GM21723 (cell line): ENCODE results near the gene CD1D.

ENCODE experiments used
- ATAC-seq: cut with Tn5 transposase; IDR thresholded peaks from one replicate; pipeline ENCODE4 v1.9.1; 2021; ENCODE audit warnings: mild to moderate bottlenecking, moderate library complexity; ENCODE audit not compliant: unreplicated experiment

CD1D gene

DNA sequence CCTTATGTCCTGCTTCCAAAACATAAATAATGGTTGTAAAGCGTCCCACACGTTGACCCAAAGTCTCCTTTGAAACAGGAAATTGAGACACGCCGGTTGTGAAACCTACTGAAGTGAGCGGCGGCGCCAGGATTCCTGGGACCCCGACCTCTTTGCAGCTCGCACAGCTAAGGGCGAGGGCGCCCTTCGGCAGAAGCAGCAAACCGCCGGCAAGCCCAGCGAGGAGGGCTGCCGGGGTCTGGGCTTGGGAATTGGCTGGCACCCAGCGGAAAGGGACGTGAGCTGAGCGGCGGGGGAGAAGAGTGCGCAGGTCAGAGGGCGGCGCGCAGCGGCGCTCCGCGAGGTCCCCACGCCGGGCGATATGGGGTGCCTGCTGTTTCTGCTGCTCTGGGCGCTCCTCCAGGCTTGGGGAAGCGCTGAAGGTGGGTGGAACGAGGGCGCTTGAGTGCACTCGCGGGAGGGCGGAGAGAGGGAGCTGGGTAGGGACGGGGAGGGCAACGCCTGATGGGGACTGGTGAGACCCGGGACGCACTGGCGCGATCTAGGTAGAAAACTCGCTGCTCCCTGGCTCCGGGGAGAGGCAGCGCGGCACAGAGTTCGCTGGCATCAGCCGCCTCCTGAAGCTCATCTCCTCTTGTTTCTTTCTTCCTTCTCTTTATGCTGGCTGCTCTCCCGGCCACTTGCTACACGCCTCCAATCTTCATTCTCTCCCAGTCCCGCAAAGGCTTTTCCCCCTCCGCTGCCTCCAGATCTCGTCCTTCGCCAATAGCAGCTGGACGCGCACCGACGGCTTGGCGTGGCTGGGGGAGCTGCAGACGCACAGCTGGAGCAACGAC is at the start of gene CD1D:
TSS of gene CD1D (plus strand) at position 155 of the 836 bp plus-strand sequence. CDS start at position 362, 207 bp downstream.
- ATAC-seq, result no peak

DNA sequence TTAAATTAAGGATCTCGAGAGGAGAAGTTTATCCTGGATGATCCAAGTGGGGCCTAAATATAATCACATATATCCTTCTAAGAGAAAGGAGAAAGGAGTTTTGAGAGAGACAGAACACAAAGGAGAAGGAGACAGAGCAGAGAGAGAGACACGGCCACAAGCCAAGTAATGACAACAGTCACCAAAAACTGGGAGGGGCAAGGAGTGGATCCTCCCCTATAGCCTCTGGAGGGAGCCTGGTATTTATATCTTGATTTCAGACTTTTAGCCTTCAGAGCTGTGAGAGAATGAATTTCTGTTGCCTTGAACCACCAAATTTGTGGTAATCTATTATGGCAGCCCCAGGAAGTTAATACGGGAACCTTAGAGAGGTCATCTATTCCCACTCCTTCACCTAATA is 49.5 kb upstream of the CD1D start:
- ATAC-seq, result no peak

DNA sequence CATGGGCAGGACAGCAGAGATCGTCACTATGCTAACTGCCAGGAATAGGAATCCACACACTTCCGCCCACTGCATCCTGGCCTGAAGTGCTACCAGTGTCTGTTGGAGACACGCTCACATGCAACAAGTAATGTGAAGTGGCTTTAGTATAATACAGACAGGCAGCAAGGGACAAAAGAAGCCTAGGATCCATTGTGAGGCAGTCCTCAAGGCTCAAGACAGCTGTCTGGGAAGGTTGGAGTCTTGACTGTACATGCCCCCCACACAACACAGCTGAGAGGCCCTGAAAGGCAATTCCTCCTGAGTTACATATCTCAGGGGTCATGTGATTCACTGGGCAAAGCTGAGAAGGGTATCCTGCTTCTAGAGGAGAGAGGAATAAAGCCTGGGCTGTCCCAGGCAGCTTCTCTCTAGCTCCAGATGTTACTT is 39.9 kb upstream of the CD1D start:
- no peak for ATAC-seq

DNA sequence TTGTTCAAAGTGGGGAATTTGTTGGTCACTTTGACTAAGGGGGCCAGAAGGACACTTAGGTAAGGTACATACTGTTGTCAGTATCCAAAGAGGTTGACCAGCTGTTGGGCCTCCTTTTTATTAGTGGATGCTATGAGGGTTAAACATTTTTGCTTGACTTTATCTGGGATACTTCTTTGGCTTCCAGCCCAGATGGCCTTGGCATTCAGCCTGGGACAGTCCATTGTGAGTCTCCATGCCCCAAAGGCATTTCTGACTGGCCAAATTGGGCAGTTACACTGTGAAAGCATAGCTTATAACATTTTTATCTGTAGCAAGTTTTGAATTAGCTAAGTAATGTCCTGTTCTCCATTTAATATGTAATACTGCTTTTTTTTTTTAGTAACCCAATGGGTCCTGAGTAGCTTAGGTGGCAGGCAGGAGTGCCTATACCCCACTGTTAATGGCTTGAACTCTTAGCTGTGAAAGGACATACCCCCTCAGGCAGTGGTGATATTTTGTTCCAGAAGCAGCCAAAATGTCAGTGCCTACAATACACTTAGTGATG is 35.4 kb upstream of the CD1D start:
- ATAC-seq, result no peak

DNA sequence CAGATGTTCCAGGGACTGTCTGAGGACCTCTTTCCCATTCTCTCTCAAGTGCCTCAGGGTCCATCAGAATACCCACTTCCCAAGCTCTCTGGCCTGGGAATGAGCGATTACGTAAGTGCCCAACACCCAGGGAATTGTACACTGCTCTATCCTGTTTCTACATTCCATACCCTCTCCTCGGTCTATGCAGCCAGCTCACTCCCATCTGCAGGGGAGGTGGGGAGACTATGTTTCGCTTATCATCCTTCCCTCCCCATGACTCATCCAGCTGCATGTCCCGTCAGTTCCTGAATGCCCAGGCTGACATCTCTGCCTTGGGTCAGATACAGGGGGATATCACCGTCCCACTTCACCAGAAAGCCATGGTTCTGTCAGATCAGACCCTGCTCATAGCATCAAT is 34.5 kb upstream of the CD1D start:
- ATAC-seq, result no peak

DNA sequence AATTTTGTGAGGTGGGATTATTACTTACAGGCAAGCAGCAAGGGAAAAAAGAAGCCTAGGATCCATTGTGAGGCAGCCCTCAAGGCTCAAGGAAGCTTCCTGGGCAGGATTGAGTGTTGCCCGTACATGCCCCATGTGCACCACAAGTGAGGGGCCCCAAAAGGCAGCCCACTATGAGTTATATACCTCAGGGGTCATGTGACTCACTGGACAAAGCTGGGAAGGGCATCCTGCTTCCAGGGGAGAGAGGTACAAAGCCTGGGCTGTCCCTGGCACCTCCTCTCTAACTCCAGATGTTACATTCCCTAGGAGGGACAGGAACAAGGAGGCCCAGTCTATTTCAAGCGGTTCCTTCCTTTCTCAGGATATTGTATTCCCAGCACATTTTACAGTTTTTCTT is 34.0 kb upstream of the CD1D start:
- no peak for ATAC-seq

DNA sequence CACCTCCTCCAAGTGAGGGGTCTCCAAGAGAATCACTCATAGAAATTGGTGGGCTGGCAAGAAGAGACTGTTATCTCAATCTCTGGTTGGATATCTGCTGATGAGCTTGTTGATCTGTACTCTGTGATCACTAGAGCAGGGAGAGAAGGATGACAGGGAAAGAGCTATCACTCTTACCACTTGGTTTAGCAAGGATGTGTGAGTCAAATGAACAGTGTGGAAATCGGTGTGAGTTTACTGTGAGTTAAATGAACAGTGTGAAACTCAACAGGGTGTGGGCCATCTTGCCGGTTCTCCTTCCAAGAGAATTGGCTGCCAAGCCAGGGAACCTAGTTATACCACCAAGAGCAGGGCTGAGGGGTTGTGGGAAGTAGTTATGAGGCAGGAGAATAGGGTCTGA is 33.3 kb upstream of the CD1D start:
- ATAC-seq, result no peak

DNA sequence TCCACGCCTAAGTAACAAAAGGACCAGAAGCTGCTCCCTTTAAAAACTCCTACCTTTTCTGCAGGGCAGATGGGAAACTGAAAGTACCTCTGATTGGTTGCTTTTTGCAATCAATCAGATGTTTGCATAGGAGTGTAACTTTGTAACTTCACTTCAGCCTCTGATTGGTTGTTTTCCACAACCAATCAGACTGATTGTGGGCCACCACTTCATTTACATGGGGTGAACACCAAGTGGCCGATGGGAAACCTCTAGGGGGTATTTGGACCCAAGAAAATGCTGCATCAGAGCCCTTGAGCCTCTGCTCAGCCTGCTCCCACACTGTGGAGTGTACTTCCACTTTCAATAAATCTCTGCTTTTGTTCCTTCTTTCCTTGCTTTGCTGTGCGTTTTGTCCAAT is 32.8 kb upstream of the CD1D start:
- ATAC-seq, result no peak

DNA sequence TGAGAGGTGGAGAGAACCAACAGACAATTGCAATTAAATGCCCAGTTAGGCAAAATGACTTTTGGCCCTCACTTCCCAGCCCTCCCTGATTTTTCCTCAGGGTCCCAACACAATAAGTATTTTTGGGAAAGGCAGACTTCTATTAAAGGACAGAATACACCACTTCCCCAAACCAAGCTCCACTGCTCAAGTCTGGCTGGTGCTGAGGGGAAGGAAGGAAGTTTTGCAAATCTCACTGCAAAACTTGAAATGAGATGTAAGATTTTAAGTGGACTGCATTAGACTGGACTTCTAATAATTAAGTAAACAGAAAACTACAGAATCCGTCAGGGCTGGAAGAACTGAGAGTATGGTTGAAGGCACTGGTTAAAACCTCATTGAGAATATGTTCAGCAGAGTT is 32.2 kb upstream of the CD1D start:
- no peak for ATAC-seq

DNA sequence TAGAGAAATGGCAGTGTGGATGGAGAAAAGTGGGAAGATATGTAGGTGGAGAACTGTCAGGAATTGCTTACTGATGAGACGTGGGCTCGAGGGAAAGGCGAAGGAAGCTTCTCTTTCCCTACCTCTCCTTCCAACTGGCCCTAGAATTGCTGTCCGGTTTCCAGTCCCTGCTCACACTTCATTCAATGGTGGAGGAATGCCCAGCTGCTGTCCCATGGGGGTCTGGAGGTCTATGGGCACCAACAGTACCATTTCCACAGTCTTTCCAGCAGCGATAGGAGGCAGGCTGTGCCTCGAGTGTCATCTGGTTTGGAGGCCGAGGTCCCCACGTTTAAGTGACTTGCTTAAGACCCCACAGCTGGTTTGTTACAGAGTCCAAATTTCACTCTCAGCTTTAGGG is 31.5 kb upstream of the CD1D start:
- no peak for ATAC-seq

DNA sequence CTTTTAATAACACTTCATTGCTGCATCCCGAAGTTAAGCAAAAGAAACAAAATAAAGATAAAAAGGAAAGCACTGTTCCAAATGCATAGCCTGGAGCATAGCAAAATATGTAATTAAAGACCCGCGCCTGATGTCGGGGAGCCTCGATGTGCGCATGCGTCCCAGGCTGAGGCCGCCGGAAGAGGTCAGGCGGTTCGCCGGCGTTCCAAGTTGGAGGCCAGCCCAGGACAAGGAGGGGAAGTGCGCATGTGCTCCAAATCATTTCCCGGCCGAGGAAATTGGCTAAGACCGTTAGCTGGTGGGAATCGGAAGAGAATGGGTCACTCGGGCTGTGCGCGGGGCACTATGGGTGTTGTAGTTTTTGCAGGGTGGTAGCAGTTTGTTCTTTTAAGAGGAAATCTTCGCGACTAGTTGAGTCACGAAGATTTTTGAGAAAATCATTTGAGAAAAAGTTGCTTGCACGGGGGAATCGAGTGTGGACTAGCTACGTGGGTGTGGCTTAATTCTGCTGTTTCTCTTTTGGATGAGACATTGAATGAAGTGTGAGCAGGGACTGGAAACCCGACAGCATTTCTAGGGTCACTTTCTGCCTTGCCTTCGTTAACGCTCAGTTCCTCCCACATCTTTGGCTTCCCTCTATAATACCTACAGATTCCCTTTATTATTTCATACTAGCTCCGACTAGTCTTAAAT is 31.0 kb upstream of the CD1D start:
- ATAC-seq, result no peak

DNA sequence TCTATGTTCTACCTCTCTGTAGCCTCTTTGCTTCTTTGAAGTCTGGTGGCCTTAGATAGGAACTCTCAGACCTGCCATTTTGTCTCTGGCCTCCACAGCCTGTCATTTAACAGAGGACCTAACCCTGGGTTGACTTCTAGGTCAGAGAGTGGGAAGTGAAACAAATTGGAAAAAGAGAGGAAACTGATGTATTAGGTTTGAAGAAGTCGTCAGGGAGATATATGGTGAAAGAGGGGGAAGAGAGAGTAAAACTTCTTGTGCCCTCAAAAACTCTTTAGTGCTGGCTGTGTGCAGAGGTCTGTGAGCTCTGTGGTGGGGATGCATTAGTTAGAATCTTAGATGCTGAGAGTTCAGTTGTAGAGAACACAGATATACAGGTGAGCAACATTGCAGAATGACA is 30.2 kb upstream of the CD1D start:
- no peak for ATAC-seq

DNA sequence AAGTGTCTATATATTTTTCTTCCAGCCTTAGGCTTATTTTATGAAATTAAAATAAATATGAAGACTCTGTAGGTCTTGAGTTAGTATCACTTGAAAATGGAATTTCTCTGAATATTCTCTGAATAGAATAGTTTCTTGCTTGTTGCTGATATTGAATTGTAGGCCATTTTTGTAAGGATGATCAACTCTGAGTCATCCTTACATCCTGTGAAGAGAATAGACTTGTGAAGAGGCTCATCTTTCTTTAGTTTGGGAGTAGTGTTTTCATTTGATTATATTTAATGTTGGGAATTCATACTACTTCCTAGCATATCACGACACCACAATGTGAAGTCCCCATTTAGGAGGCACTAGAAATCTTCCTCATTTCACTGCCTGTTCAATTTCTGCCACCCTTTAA is 27.5 kb upstream of the CD1D start:
- ATAC-seq, result no peak

DNA sequence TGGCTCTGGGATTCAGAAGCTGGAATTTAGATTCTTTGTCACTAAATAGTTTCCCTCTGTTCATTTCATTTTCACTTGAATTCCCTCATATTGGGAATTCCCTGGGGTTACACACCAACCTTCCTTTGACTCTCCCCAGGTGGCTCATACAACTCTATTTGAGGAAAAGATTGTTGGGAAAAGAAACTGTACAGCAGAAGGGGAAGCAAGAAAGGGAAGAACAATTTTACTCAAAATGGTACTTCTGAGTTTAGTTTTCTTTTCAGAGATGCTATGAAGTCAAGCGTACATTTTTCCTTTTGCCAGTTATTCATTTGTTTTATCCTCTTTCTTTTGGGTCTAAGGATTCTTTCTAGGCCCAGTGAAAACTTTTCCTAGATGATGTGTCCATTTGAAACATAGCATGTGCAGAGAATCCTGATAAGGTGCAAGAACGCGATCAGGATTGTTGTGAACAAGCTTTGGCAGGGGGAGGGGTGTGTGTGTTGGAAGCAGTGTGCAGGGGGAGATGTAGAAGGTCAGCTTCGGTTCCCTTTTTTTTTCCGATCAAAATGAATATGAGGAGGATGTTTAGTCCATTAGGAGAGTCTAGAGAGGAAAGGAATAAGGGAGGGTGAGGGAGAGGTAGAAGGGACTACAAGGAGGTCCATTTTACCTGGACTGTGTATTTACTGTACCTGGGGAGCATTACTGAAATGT is 26.8 kb upstream of the CD1D start:
- no peak for ATAC-seq

DNA sequence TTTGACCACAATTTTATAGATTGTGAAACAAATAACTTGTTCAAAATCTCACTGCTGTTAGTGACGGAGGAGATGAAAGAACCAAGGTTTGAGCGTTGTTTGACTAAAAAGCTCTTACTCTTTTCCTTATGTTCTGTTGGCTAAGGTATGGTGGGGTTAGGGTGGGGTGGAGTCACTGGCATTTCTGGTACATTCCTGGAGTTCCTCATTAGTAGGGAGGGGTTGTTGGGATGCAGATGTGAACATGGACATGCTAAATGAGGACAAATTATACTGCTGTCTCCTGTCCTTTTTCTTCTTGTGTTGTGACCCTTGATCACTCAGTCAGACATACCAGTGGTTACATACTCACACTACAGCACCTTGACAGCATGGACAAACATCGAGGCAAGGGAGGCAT is 26.2 kb upstream of the CD1D start:
- no peak for ATAC-seq

DNA sequence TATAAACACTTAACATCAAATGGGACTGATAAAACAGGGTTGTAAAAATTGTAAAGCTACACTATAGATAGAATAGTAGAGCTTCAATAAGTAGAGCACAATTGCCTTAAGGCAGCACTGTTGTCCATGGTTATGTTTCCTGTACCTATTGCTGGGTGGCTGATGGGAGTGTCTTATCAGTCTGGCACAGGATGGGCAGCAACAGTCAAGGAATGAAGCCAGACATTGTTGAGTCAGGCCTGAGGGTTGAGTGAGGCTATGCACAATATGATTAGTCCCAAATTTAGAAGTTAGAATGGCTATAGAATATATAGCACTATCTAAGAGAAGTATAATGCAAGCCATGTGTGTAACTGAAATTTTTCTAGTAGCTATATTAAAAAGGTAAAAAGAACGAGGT is 25.0 kb upstream of the CD1D start:
- no peak for ATAC-seq

DNA sequence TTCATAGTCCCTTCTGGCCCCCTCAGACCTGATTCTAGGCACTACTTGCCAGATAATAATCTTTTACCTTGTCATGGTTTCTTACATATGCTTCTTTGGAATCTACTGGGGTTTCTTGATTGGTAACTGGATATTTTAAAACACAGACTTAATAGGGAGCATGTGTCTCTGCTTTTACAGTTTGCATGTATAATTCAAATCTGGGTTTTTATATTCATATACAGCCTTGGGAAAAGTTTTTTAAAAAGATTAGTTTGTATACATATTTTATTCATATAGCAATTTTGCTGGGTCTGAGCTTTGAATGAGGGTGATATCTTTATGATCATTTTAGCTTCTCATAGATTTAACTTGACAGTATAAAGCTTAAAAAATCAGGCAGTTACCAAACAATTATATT is 21.1 kb upstream of the CD1D start:
- ATAC-seq, result no peak

DNA sequence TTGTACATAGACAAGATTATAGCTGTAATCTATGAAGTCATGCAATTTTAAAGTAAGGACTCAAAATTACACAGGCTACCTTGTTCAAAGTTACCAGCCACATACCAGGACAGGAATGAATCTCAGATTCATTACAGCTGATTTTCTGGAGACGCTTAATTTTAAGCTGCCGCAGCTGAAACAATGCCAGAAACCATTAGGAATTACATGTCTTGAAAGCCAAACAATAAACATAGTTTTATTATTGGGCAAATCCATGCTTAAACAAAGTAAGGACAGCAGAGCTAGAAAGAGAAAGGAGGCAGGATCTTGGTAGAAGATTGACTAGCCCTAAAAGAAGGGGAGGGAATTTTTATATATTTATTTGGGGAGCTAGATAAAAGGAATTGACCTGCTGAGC is 19.2 kb upstream of the CD1D start:
- ATAC-seq, result no peak

DNA sequence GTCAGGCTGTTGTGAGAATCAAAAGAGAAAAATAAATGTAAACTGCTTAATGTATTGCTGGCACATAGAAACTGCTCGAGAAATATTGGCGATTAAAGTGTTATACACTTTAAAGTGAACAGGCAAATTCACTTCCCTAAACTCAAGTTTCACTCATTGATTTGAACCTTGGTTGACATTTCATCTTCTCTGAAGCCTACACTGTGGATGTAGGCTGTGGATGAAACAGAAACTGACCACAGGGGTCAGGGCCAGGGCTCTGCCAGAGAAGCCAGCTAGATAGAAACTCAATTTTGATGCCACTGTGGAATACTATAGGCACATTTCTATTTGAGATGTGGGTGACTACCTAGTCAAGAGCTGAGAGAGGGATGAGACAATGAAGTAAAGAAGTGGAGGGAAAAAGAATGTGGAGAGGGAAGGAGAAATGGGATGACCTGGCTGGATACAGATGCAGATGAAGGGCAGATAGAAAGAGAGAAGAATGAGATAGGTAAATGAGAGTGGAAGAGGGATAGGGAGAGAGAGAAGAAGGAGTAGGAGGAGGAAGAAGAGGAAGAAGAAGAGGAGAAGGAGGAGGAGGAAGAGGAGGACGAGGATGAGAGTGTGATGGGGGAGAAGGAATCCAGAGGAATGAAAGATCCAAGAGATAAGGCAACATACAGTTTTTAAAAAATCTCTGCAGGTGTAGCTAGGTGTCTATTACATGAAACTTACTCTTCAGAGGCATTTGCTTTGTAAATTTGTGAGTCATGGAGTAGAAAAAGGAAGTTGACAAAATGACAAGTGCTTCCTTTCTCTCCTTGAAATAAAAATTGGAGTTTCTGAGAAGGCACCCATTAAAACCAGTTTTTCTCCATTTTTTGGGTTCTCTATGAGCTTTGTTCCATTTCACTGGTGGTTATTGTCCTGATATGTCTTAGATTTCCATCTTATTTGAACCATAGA is 17.4 kb upstream of the CD1D start:
- ATAC-seq, result peak; percentile 99

DNA sequence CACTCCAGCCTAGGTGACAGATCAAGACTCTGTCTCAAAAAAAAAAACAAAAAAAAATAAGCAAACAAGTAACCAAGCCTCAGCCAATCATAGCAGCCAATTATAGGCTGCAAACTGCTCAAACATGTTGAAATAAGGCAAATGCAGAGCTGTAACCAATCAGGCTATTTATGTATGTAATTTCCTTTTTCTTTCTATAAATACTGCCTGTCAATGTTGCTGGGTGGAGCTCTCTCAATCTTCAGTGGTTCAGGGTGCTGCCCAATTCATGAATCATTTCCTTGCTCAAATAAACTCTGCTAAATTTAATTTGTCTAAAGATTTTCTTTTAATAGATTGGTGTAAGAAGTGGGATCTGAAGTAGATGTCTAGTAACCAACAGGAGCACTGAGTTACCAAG is 11.6 kb upstream of the CD1D start:
- no peak for ATAC-seq
